Trophoblast cell (in vitro differentiated cells and primary cell): ENCODE data around the gene DLK2.

Experiments
- DNase-seq, 2 donors: peaks; one replicate each; pipeline ENCODE4 v3.0.0-alpha.2; 2016
- H2AFZ ChIP-seq: 2 replicates; pipeline ENCODE4 v1.6.1; 2013; ENCODE audit warnings: low read length, moderate library complexity, mild to moderate bottlenecking; ENCODE audit not compliant: insufficient read depth, poor library complexity
- H2AK5ac ChIP-seq: 2 replicates; pipeline ENCODE4 v1.6.1; 2013; ENCODE audit warnings: mild to moderate bottlenecking, low read length
- H2BK120ac ChIP-seq: 2 replicates; pipeline ENCODE4 v1.6.1; 2013; ENCODE audit warnings: low read length, mild to moderate bottlenecking, moderate library complexity; ENCODE audit not compliant: insufficient read depth, poor library complexity
- H2BK12ac ChIP-seq: 2 replicates; pipeline ENCODE4 v1.6.1; 2013; ENCODE audit warnings: mild to moderate bottlenecking, low read length, moderate library complexity
- H2BK5ac ChIP-seq: 2 replicates; pipeline ENCODE4 v1.6.1; 2013; ENCODE audit warnings: low read length, low read depth, moderate library complexity, mild to moderate bottlenecking; ENCODE audit not compliant: poor library complexity
- H3K14ac ChIP-seq: 2 replicates; pipeline ENCODE4 v1.6.1; 2013; ENCODE audit warnings: mild to moderate bottlenecking, low read length
- H3K18ac ChIP-seq: 2 replicates; pipeline ENCODE4 v1.6.1; 2013; ENCODE audit warnings: mild to moderate bottlenecking, low read length
- H3K23ac ChIP-seq: 2 replicates; pipeline ENCODE4 v1.6.1; 2013; ENCODE audit warnings: low read length
- H3K27ac ChIP-seq: 2 replicates; pipeline ENCODE4 v1.5.1; 2013; ENCODE audit warnings: low read depth, mild to moderate bottlenecking, inconsistent platforms, low read length, moderate library complexity
- H3K27me3 ChIP-seq: 2 replicates; pipeline ENCODE4 v1.6.1; 2013; ENCODE audit warnings: inconsistent platforms, mild to moderate bottlenecking, low read length, moderate library complexity; ENCODE audit not compliant: insufficient read depth
- H3K36me3 ChIP-seq, 2 experiments: 1 replicate in 1 of 2; 2 replicates in 1 of 2; pipeline ENCODE4 v1.6.1; 2013; ENCODE audit warnings: low read length in 2 of 2, mild to moderate bottlenecking in 2 of 2, moderate library complexity in 1 of 2; ENCODE audit not compliant: insufficient read depth in 2 of 2, control insufficient read depth in 1 of 2
- H3K4ac ChIP-seq: 2 replicates; pipeline ENCODE4 v1.6.1; 2013; ENCODE audit warnings: low read depth, mild to moderate bottlenecking, low read length, moderate library complexity
- H3K4me1 ChIP-seq, 2 experiments: 1 replicate in 1 of 2; 2 replicates in 1 of 2; pipeline ENCODE4 v1.6.1; 2013; ENCODE audit warnings: low read length in 2 of 2, mild to moderate bottlenecking in 2 of 2, moderate library complexity in 1 of 2; ENCODE audit not compliant: insufficient read depth in 2 of 2, control insufficient read depth in 1 of 2
- H3K4me2 ChIP-seq: 2 replicates; pipeline ENCODE4 v1.6.1; 2013; ENCODE audit warnings: inconsistent platforms, mild to moderate bottlenecking, low read length, moderate library complexity
- H3K4me3 ChIP-seq: 2 replicates; pipeline ENCODE4 v1.5.1; 2013; ENCODE audit warnings: mild to moderate bottlenecking, low read depth, low read length, inconsistent platforms
- H3K79me1 ChIP-seq: one replicate; pipeline ENCODE4 v1.6.1; 2013; ENCODE audit warnings: low read length
- H3K79me2 ChIP-seq: 2 replicates; pipeline ENCODE4 v1.6.1; 2013; ENCODE audit warnings: low read length, mild to moderate bottlenecking; ENCODE audit not compliant: control insufficient read depth, insufficient read depth, poor library complexity
- H3K9ac ChIP-seq: 2 replicates; pipeline ENCODE4 v1.6.1; 2013; ENCODE audit warnings: mild to moderate bottlenecking, low read length
- H3K9me3 ChIP-seq: 2 replicates; pipeline ENCODE4 v1.6.1; 2013; ENCODE audit warnings: low read depth, mild to moderate bottlenecking, control low read depth, inconsistent platforms, low read length; ENCODE audit not compliant: insufficient read depth
- H4K12ac ChIP-seq: 2 replicates; pipeline ENCODE4 v1.6.1; 2013; ENCODE audit warnings: low read depth, mild to moderate bottlenecking, low read length, moderate library complexity
- H4K8ac ChIP-seq: 2 replicates; pipeline ENCODE4 v1.6.1; 2013; ENCODE audit warnings: low read depth, mild to moderate bottlenecking, low read length, moderate library complexity
- H4K91ac ChIP-seq: one replicate; pipeline ENCODE4 v1.6.1; 2013; ENCODE audit warnings: low read depth, mild to moderate bottlenecking, low read length, moderate library complexity
- whole genome bisulfite sequencing: extraction: QIAGEN DNeasy Blood & Tissue Kit; methylation state at CpG from one replicate; pipeline ENCODE4 v1.1.7; 2013; ENCODE audit warnings: missing lambda C conversion rate; ENCODE audit not compliant: insufficient read length, insufficient coverage; ENCODE audit errors: extremely low coverage; 5-methylcytosine and 5-hydroxymethylcytosine counted together

The DLK2 gene

DNA sequence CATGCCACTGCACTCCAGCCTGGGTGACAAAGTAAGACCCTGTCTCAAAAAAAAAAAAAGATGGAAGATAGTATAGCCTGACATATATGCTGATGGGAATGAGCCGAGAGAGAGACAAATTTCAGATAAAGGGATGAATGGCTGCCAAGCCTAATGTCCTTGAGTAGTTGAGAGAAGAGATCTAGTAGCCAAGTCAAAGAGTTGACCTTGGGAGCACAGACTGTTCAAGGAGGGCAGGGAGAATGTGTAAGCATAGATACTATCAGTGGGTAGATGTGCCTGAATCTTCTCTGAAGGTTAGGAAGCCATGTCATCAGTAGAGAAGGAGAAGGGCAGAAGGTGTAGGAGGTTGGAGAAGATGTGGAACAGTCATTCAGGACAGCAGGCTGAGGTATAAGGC, 48.1 kb downstream of the DLK2 start:
- WGBS = no CpG with 5 or more reads among the region's 1 CpG
- H3K27me3 ChIP-seq = no peaks in the 10 kb centered on the region

DNA sequence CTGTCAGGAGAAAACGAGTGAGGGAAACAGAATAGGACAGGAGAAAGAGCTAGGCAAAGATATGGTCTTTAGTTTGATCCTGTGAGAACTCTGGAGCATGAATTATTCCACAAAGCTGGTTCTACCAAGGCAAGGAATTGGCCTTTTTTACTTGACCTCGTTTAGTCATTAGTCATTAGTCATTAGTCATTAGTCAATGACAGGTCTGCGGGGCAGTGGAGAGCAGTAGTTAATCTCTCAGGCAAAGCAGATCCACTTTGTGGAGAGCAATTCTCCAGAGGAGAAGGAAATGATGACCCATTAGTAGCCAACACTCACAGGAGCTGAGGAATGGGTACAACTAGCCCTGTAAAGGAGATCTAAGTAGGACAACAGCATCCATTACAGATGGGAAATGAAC, 50.0 kb downstream of the DLK2 start:
- Histone ChIP-seq H3K4me3 (no peak overlapping the region), H3K23ac (no peak overlapping the region), H3K27me3 (no peaks in the 10 kb centered on the region), H4K12ac (no peak overlapping the region), H4K91ac (no peak overlapping the region), H3K4ac (no peak overlapping the region), H3K79me2 (no peaks in the 10 kb centered on the region), H3K9ac (no peak overlapping the region), H3K14ac (no peak overlapping the region), H2BK5ac (no peak overlapping the region), H2BK12ac (no peak overlapping the region), H3K36me3 (no peaks in the 10 kb centered on the region), H4K8ac (no peak overlapping the region), H2AFZ (no peak overlapping the region), H2BK120ac (no peak overlapping the region), H3K4me1 (peaks cover 0 to 1% of the 10 kb centered on the region in 2 experiments), H2AK5ac (no peak overlapping the region), H3K9me3 (no peaks in the 10 kb centered on the region), H3K18ac (no peak overlapping the region), H3K27ac (no peak overlapping the region), H3K79me1 (peaks cover under 1% of the 10 kb centered on the region), H3K4me2 (no peak overlapping the region)
- peak in 1 of 2 donors; percentile 21 for DNase-seq
- WGBS = no CpG with 5 or more reads among the region's 3 CpGs

More for the DNA sequence above, 48.1 kb downstream of the DLK2 start:
- Histone ChIP-seq H4K12ac (no peak overlapping the region), H3K27ac (no peak overlapping the region), H3K23ac (no peak overlapping the region), H2BK5ac (no peak overlapping the region), H3K4me1 (no peaks in the 10 kb centered on the region), H3K4ac (no peak overlapping the region), H3K14ac (no peak overlapping the region), H2AK5ac (no peak overlapping the region), H2AFZ (no peak overlapping the region), H4K91ac (no peak overlapping the region), H3K4me2 (no peak overlapping the region), H3K18ac (no peak overlapping the region), H3K79me1 (no peaks in the 10 kb centered on the region), H2BK120ac (no peak overlapping the region), H2BK12ac (no peak overlapping the region), H4K8ac (no peak overlapping the region), H3K36me3 (no peaks in the 10 kb centered on the region), H3K4me3 (no peak overlapping the region), H3K9ac (no peak overlapping the region), H3K79me2 (no peaks in the 10 kb centered on the region), H3K9me3 (no peaks in the 10 kb centered on the region)
- no peak for DNase-seq

DNA sequence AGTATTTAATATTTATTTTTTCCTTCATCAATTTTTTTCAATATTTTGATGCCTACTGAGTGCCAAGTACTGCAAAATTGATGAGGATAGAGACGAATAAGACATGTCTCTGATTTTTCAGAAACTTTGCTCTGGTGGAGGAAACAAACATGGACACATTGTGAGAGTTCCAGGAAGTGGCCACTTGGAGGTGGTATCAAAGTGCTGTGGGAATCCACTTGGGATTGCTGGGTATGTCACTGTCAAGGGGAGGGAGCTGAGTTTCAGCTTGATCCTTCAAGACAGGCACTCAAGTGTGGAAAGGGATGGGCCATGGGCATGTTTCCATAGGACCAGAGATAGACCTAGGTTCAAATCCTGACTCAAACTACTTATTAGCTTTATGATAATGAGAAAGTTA, 52.5 kb downstream of the DLK2 start:
- Histone ChIP-seq H3K79me2 (no peaks in the 10 kb centered on the region), H2BK120ac (no peak overlapping the region), H3K4ac (no peak overlapping the region), H4K91ac (no peak overlapping the region), H2AK5ac (no peak overlapping the region), H3K14ac (no peak overlapping the region), H3K27ac (no peak overlapping the region), H2BK5ac (no peak overlapping the region), H3K4me3 (no peak overlapping the region), H4K8ac (no peak overlapping the region), H3K4me1 (peaks cover 2 to 9% of the 10 kb centered on the region in 2 experiments), H3K9me3 (no peaks in the 10 kb centered on the region), H3K4me2 (no peak overlapping the region), H3K9ac (no peak overlapping the region), H2BK12ac (no peak overlapping the region), H4K12ac (no peak overlapping the region), H2AFZ (no peak overlapping the region), H3K23ac (no peak overlapping the region), H3K36me3 (no peaks in the 10 kb centered on the region), H3K27me3 (no peaks in the 10 kb centered on the region), H3K79me1 (peaks cover 2% of the 10 kb centered on the region), H3K18ac (no peak overlapping the region)
- WGBS = no CpG with 5 or more reads among the region's 1 CpG
- no peak for DNase-seq

DNA sequence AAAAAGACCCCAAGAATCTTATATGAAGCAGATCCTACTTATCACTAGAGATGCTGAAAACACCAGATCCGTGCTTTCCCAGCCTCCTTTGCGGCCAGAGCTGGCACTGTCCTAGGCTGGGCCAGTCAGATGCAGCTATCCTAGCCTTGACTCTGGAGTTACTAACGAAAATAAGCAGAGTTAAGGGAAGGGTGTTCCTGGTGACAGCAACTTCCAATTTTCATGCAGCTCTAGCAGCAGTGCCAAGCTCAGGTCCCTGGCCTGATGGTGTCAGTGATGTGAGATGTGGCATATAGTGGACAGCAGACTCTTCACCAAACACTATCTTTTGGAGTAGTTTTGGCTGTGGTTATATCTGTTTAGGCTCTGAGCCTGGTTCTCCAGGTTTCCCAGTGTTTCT, 53.6 kb downstream of the DLK2 start:
- no CpG with 5 or more reads among the region's 3 CpGs for WGBS
- Histone ChIP-seq H3K27ac (no peak overlapping the region), H3K4me1 (peaks cover 5 to 9% of the 10 kb centered on the region in 2 experiments), H3K4me3 (no peak overlapping the region), H4K8ac (no peak overlapping the region), H3K4me2 (no peak overlapping the region), H3K23ac (no peak overlapping the region), H3K79me2 (no peaks in the 10 kb centered on the region), H3K36me3 (no peaks in the 10 kb centered on the region), H2BK120ac (no peak overlapping the region), H3K4ac (no peak overlapping the region), H3K79me1 (peaks cover 5% of the 10 kb centered on the region), H3K9me3 (no peaks in the 10 kb centered on the region), H3K14ac (no peak overlapping the region), H3K18ac (no peak overlapping the region), H2AK5ac (no peak overlapping the region), H4K12ac (no peak overlapping the region), H2BK12ac (no peak overlapping the region), H3K27me3 (no peaks in the 10 kb centered on the region), H2AFZ (no peak overlapping the region), H4K91ac (peak overlapping the region; percentile 18), H2BK5ac (no peak overlapping the region), H3K9ac (no peak overlapping the region)
- no peak for DNase-seq
